H9 (cell line): ENCODE results near the gene POU6F2. TPM values are rescaled to one million over a fixed set of nuclear protein-coding genes. Genes with fewer than 3 reads are reported as not detected.

ENCODE experiments used
- DNase-seq: peaks from one replicate; pipeline ENCODE4 v3.0.0-alpha.2; 2017
- H2AFZ ChIP-seq: one replicate; pipeline ENCODE4 v1.6.1; 2013; ENCODE audit warnings: mild to moderate bottlenecking, low read length, control low read depth, moderate library complexity
- H2AK5ac ChIP-seq: 2 replicates; pipeline ENCODE4 v1.6.1; 2013; ENCODE audit warnings: low read length, control low read depth, mixed read lengths; ENCODE audit not compliant: insufficient read length
- H2BK120ac ChIP-seq: one replicate; pipeline ENCODE4 v1.6.1; 2013; ENCODE audit warnings: low read depth, mild to moderate bottlenecking, low read length, control low read depth, inconsistent platforms; ENCODE audit not compliant: poor library complexity, severe bottlenecking
- H2BK12ac ChIP-seq: 2 replicates; pipeline ENCODE4 v1.6.1; 2013; ENCODE audit warnings: low read length, control low read depth, mixed read lengths, low read depth; ENCODE audit not compliant: insufficient read length
- H2BK15ac ChIP-seq: 2 replicates; pipeline ENCODE4 v1.6.1; 2013; ENCODE audit warnings: low read depth, low read length, control low read depth
- H2BK20ac ChIP-seq: one replicate; pipeline ENCODE4 v1.6.1; 2013; ENCODE audit warnings: low read depth, mild to moderate bottlenecking, low read length, control low read depth, inconsistent platforms; ENCODE audit not compliant: poor library complexity, severe bottlenecking
- H2BK5ac ChIP-seq: 2 replicates; pipeline ENCODE4 v1.6.1; 2013; ENCODE audit warnings: low read length, control low read depth, mixed read lengths; ENCODE audit not compliant: insufficient read length
- H3K14ac ChIP-seq: 2 replicates; pipeline ENCODE4 v1.6.1; 2013; ENCODE audit warnings: low read length, control low read depth; ENCODE audit not compliant: insufficient read depth
- H3K18ac ChIP-seq: 2 replicates; pipeline ENCODE4 v1.6.1; 2013; ENCODE audit warnings: low read depth, mild to moderate bottlenecking, mixed read lengths, low read length, control low read depth; ENCODE audit not compliant: insufficient read length
- H3K23ac ChIP-seq: 2 replicates; pipeline ENCODE4 v1.6.1; 2013; ENCODE audit warnings: low read length, control low read depth, mixed read lengths, low read depth; ENCODE audit not compliant: insufficient read length
- H3K23me2 ChIP-seq: 2 replicates; pipeline ENCODE4 v1.6.1; 2013; ENCODE audit warnings: low read depth, mild to moderate bottlenecking, mixed read lengths, low read length, control low read depth; ENCODE audit not compliant: insufficient read length, poor library complexity, severe bottlenecking
- H3K27ac ChIP-seq: 2 replicates; pipeline ENCODE4 v1.5.1; 2013; ENCODE audit warnings: low read length, control low read depth, mixed read lengths, low read depth; ENCODE audit not compliant: insufficient read length
- H3K27me3 ChIP-seq: 2 replicates; pipeline ENCODE4 v1.6.1; 2013; ENCODE audit warnings: low read length, control low read depth, inconsistent platforms; ENCODE audit not compliant: insufficient read depth
- H3K4ac ChIP-seq: 2 replicates; pipeline ENCODE4 v1.6.1; 2013; ENCODE audit warnings: low read depth, mild to moderate bottlenecking, control low read depth, inconsistent platforms, low read length, moderate library complexity
- H3K4me1 ChIP-seq: 2 replicates; pipeline ENCODE4 v1.6.1; 2013; ENCODE audit warnings: low read length, control low read depth, inconsistent platforms; ENCODE audit not compliant: insufficient read depth
- H3K4me2 ChIP-seq: 2 replicates; pipeline ENCODE4 v1.6.1; 2013; ENCODE audit warnings: low read length, control low read depth, mixed read lengths; ENCODE audit not compliant: insufficient read length, insufficient read depth
- H3K56ac ChIP-seq: 2 replicates; pipeline ENCODE4 v1.6.1; 2013; ENCODE audit warnings: low read depth, mild to moderate bottlenecking, mixed read lengths, low read length, control low read depth; ENCODE audit not compliant: insufficient read length
- H3K79me1 ChIP-seq: 2 replicates; pipeline ENCODE4 v1.6.1; 2013; ENCODE audit warnings: low read depth, mild to moderate bottlenecking, moderate library complexity, low read length, control low read depth, inconsistent platforms; ENCODE audit not compliant: insufficient read depth, poor library complexity, severe bottlenecking
- H3K79me2 ChIP-seq: 2 replicates; pipeline ENCODE4 v1.6.1; 2013; ENCODE audit warnings: low read length, control low read depth, inconsistent platforms; ENCODE audit not compliant: insufficient read depth
- H3K9ac ChIP-seq: 2 replicates; pipeline ENCODE4 v1.6.1; 2013; ENCODE audit warnings: low read length, control low read depth, mixed read lengths; ENCODE audit not compliant: insufficient read length; ENCODE audit errors: extremely low read depth
- H3K9me3 ChIP-seq: one replicate; pipeline ENCODE4 v1.6.1; 2013; ENCODE audit warnings: low read depth, low read length, inconsistent platforms; ENCODE audit not compliant: control insufficient read depth
- H3T11ph ChIP-seq: one replicate; pipeline ENCODE4 v1.6.1; 2013; ENCODE audit warnings: mild to moderate bottlenecking, low read length, control low read depth, inconsistent platforms
- H4K20me1 ChIP-seq: one replicate; pipeline ENCODE4 v1.6.1; 2013; ENCODE audit not compliant: control insufficient read depth, insufficient read length, insufficient read depth
- H4K5ac ChIP-seq: 2 replicates; pipeline ENCODE4 v1.6.1; 2013; ENCODE audit warnings: low read depth, mild to moderate bottlenecking, mixed read lengths, low read length, control low read depth; ENCODE audit not compliant: insufficient read length
- H4K8ac ChIP-seq: replicated peaks from 2 replicates; pipeline ENCODE4 v1.6.1; 2013; ENCODE audit warnings: low read length, control low read depth, mixed read lengths, low read depth; ENCODE audit not compliant: insufficient read length
- H4K91ac ChIP-seq: 2 replicates; pipeline ENCODE4 v1.6.1; 2013; ENCODE audit warnings: low read depth, mild to moderate bottlenecking, moderate library complexity, mixed read lengths, low read length, control low read depth; ENCODE audit not compliant: insufficient read length
- H3K27ac Mint-ChIP-seq, 3 experiments: 2 replicates in 2 of 3; 3 replicates in 1 of 3; pipeline ENCODE4 v1.8.0; 2020 to 2021; ENCODE audit warnings: mixed read lengths in 3 of 3, mild to moderate bottlenecking in 1 of 3, moderate library complexity in 1 of 3
- H3K27me3 Mint-ChIP-seq: 2 replicates; pipeline ENCODE4 v1.8.0; 2021; ENCODE audit warnings: low read depth, mild to moderate bottlenecking, moderate library complexity, mixed read lengths
- H3K36me3 Mint-ChIP-seq, 3 experiments: 2 replicates in 2 of 3; 3 replicates in 1 of 3; pipeline ENCODE4 v1.8.0; 2020 to 2021; ENCODE audit warnings: low read depth in 3 of 3, mixed read lengths in 3 of 3; ENCODE audit not compliant: insufficient read depth in 1 of 3
- H3K4me1 Mint-ChIP-seq, 2 experiments: 2 replicates each; pipeline ENCODE4 v1.8.0; 2020; ENCODE audit warnings: mixed read lengths in 2 of 2
- H3K4me3 Mint-ChIP-seq, 2 experiments: 2 replicates in 1 of 2; 3 replicates in 1 of 2; pipeline ENCODE4 v1.8.0; 2020 to 2021; ENCODE audit warnings: mild to moderate bottlenecking in 2 of 2, mixed read lengths in 2 of 2, moderate library complexity in 1 of 2
- H3K9me3 Mint-ChIP-seq, 2 experiments: 2 replicates in 1 of 2; 3 replicates in 1 of 2; pipeline ENCODE4 v1.8.0; 2020; ENCODE audit warnings: mild to moderate bottlenecking in 2 of 2, mixed read lengths in 2 of 2, moderate library complexity in 1 of 2
- CTCF ChIP-seq: fragments of 200-600 bp; sonication (generic); conservative IDR thresholded peaks from 3 replicates; pipeline ENCODE4 v1.8.0; 2021; ENCODE audit warnings: antibody characterized with exemption, mild to moderate bottlenecking
- WGBS: extraction: QIAGEN DNeasy Blood & Tissue Kit; methylation state at CpG from one replicate; pipeline ENCODE4 v1.1.7; 2013; ENCODE audit warnings: missing lambda C conversion rate, low lambda C conversion rate, mixed read lengths; ENCODE audit not compliant: insufficient read length; ENCODE audit errors: extremely low coverage; 5-methylcytosine and 5-hydroxymethylcytosine counted together
- total RNA-seq: library from RNA; stranded (reverse); gene quantifications from 2 replicates; pipeline ENCODE4 v1.2.1, GENCODE V29; 2021

Gene POU6F2
- total RNA-seq, 1 experiment from 2014 or later = 1.9 TPM

GRCh38 chr7:39367943-39368342 lies 390.2 kb downstream of the POU6F2 start:
- H2AFZ ChIP-seq = no peak overlapping the region
- H3K4me3 Mint-ChIP-seq = no peak overlapping the region
- H3K27ac Mint-ChIP-seq = no peak overlapping the region
- H3K27me3 ChIP-seq = no peaks in the 10 kb centered on the region
- H3K27ac ChIP-seq = no peak overlapping the region
- no peak overlapping the region for H3K56ac ChIP-seq
- no peak for DNase-seq
- H3T11ph ChIP-seq = no peak overlapping the region
- H2BK20ac ChIP-seq = no peak overlapping the region
- no peaks in the 10 kb centered on the region for H3K9me3 ChIP-seq
- no peak overlapping the region for H2BK5ac ChIP-seq
- WGBS = no CpG with 5 or more reads among the region's 2 CpGs
- H3K36me3 Mint-ChIP-seq = peaks cover 0 to 9% (median 0%) of the 10 kb centered on the region in 3 experiments; a peak in 4 of 7 replicates
- no peak overlapping the region for H3K23ac ChIP-seq
- no peak overlapping the region for H3K4me2 ChIP-seq
- TF ChIP-seq CTCF = no peak
- no peaks in the 10 kb centered on the region for H4K20me1 ChIP-seq
- H2BK120ac ChIP-seq = no peak overlapping the region
- H2AK5ac ChIP-seq = no peak overlapping the region
- H3K79me2 ChIP-seq = no peaks in the 10 kb centered on the region
- H3K9ac ChIP-seq = no peak overlapping the region
- H3K79me1 ChIP-seq = no peaks in the 10 kb centered on the region
- H3K18ac ChIP-seq = no peak overlapping the region
- H3K23me2 ChIP-seq = no peaks in the 10 kb centered on the region
- no peak overlapping the region for H3K14ac ChIP-seq
- peaks cover 3 to 12% of the 10 kb centered on the region in 2 experiments; a peak in 3 of 5 replicates for H3K9me3 Mint-ChIP-seq
- H2BK15ac ChIP-seq = no peak overlapping the region
- H4K8ac ChIP-seq = no peak overlapping the region
- no peak overlapping the region for H4K91ac ChIP-seq
- H3K4me1 ChIP-seq = no peaks in the 10 kb centered on the region
- H2BK12ac ChIP-seq = no peak overlapping the region
- no peaks in the 10 kb centered on the region for H3K4me1 Mint-ChIP-seq
- H4K5ac ChIP-seq = no peak overlapping the region
- H3K4ac ChIP-seq = no peak overlapping the region
- H3K27me3 Mint-ChIP-seq = no peaks in the 10 kb centered on the region
